Testis (tissue), 2 donors: ENCODE measurements around the gene TAS2R39.

ENCODE experiments used
- CTCF ChIP-seq, 3 experiments: fragments of 450-650 bp in 2 of 3; fragments of 200-600 bp in 1 of 3; sonication (generic) in 1 of 3; IDR thresholded peaks; one replicate each; pipeline ENCODE4 v1.5.1; 2016 to 2019; ENCODE audit warnings: antibody characterized with exemption in 3 of 3, mild to moderate bottlenecking in 2 of 3, moderate library complexity in 1 of 3
- POLR2A ChIP-seq: fragments of 450-650 bp; IDR thresholded peaks from one replicate; pipeline ENCODE4 v1.6.1; 2017; ENCODE audit warnings: antibody characterized with exemption, mild to moderate bottlenecking, moderate library complexity

DNA sequence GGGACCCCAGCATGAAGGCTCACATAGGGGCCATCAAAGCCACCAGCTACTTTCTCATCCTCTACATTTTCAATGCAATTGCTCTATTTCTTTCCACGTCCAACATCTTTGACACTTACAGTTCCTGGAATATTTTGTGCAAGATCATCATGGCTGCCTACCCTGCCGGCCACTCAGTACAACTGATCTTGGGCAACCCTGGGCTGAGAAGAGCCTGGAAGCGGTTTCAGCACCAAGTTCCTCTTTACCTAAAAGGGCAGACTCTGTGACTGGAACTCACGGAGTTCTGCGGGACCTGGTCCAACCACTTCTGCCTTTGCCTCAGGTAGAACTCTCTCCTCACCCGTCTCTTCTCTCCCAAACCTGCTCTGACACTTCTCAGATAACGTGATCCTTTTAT is 39.6 kb downstream of the TAS2R39 start:
- no peak for TF ChIP-seq CTCF (IDR thresholded peaks at IDR 0.05)
- TF ChIP-seq POLR2A, result no peak
